HG03280 (cell line): ENCODE data around the gene MFAP2.

ENCODE experiments used
- ATAC-seq: cut with Tn5 transposase; IDR thresholded peaks from one replicate; pipeline ENCODE4 v1.9.1; 2021; ENCODE audit warnings: mild to moderate bottlenecking, moderate library complexity; ENCODE audit not compliant: unreplicated experiment

MFAP2 gene

DNA sequence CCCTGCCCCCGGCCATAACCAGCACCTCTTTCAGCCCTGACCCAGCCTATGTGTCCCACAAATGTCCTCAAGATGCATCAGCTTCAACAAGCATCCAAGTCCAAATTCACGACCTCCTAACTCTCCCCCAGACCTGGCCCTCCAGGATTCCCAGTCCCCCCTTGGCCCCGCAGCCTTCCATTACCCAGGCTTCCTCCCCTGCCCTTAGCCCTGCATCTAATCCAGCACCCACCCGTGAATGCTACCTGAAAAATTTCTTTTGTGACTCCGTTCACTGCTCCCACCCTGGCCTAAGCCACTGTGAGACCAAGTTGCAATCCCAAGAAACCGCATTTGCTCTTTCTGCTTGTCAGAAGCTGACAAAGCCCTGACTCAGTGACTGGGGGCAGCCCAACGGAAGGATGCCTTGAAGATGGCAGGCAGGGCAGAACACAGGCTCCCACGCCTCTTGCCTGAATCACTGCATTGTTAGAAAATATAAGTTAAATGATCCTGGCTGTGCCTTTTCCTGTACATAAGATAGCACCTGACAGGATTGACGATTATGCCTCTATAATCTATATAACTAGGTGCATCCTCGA is 939 bp upstream of the MFAP2 start:
- no peak for ATAC-seq

- ATAC-seq, result no peak
Observed at GRCh38 chr1:16979475-16980327, 719 bp downstream of the MFAP2 start.

- ATAC-seq, result no peak
Observed at GRCh38 chr1:16978567-16979474, 1.6 kb downstream of the MFAP2 start.

DNA sequence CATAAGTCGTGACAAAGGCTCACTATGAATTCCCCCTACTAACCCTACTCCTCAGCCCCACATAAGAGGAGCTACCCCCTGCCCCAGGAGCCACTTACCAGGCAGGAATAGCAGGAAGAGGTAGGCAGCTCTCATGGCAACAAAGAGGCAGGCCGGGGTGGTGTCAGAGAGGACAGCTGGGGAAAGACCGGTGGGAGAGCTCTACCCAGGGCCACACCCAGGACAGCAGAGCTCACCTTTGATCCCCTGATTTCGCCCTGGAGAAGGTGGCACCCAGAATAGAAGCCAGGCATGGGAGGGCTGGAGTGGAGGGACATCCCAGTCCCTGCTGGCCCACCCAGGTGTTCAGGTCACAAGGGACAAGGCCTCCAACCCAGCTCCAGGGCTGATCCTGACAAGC is 2.3 kb downstream of the MFAP2 start:
- ATAC-seq, result no peak

- no peak for ATAC-seq
Observed at GRCh38 chr1:16977377-16977776, 3.0 kb downstream of the MFAP2 start.

DNA sequence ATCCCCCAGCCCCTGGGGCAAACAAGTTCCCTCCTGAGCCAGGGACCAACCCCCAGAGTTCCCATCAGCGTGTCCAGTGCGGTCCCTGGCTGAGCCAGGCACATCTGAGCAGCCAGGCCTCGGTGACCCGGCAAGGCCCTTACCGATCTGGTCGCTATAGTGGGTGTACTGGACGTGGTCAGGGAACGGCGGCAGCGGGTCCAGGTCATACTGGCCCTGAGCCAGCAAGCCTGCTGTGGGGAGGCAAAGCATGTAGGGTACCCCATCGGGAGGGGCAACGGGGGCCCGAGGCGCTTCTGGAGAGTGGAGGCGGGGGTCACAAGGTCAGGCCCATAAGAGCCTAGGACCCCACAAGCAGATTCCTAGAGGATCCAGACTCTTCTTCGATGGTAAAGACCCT is 3.5 kb downstream of the MFAP2 start:
- no peak for ATAC-seq

DNA sequence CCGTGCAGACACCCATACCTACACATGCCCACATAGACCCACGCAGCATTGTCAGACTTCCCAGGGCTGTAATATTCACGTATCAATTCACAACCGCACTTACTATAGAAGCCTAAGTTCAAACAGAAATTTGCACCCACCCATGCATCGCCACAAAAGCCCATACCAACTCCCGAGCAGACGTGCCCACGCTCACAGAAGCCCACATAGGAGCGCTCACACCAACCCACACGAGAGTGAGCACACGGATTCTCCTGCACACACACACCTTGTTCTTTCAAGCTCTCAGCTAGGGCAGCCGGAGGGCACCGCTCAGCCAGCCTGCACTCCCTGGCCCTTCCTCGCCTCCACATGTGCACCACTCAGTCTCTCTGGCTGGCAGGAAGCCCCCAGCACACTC is 4.6 kb downstream of the MFAP2 start:
- no peak for ATAC-seq

- no peak for ATAC-seq
Observed at GRCh38 chr1:16975211-16975610, 5.2 kb downstream of the MFAP2 start.

GRCh38 chr1:16973215-16973614 is 7.2 kb downstream of the MFAP2 start:
- no peak for ATAC-seq

DNA sequence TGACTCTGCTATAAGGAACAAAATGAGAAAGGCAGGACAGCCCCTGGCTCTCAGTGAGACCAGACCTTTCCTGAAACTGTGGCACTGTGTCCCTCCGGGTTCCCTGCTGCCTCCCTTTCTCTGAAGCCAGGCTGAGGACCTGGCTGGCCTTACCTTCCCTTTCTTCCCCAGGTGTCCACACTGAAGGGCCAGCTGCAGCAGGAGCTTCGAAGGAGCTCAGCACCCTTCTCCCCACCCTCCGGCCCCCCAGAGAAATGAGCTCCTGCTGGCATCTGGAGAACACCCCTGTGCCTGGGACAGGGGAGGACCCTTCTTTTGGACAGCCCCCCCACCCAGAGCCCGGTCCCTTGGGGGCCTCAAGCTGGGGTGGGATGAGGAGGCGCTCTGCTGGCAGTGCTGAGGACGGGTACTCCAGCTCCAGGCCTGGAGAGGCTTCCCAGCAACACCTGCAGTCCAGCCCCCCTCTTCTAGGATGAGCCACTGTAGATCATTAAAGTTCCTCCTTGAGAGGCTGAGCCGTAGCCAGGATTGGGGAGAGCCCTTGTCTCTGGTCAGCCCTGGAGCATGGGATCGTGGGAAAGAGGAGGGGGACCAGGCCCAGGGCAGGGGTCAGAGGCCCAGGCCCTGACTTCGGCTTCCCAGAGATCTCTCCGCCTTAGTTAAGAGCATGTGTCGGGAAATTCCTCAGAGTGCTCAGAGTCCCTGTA is 8.1 kb downstream of the MFAP2 start:
- ATAC-seq, result no peak

GRCh38 chr1:16971341-16972188 is 8.9 kb downstream of the MFAP2 start:
- ATAC-seq, result no peak

DNA sequence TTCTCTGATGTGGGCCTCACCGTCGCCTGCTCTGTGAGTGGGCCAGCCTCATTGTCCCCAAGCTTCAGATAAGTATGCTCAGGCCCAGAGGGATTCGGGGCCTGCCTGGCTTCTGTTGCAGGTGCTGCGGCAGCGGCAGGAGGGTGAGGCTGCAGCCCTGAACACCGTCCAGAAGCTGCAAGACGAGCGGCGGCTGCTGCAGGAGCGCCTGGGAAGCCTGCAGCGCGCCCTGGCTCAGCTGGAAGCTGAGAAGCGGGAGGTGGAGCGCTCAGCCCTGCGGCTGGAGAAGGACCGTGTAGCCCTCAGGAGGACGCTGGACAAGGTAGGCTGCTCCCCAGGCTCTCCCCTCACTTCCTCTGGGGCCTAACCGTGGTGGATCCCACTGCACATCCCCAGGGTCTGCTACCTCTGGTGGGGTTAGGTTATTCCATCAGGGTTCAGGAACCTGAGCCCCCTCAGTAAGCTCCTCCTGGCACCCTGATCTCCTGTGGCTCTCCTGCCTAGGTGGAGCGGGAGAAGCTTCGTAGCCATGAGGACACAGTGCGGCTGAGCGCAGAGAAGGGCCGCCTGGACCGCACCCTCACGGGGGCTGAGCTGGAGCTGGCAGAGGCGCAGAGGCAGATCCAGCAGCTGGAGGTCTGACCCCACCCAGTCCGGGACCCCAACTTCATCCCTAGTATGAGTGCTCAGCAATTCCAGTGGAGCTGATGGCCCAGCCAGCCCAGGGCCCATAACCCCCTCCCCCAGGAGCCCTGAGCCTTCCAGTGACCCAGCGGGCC is 10.1 kb downstream of the MFAP2 start:
- no peak for ATAC-seq

DNA sequence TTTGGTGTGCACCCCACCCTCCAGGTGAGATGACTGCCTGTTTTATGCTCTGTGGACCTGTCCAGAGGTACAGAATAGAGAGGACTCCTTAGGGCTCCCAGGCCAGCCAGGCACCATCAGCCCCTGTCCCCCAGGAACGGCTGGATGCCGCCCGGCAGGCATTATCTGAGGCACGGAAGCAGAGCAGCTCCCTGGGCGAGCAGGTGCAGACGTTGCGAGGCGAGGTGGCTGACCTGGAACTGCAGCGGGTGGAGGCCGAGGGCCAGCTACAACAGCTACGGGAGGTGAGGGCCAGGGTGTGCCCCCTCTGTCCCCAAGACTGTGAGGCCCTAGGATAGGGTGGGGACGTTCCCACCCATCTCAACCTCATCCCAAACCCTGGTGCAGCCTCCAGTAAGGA is 10.8 kb downstream of the MFAP2 start:
- no peak for ATAC-seq

DNA sequence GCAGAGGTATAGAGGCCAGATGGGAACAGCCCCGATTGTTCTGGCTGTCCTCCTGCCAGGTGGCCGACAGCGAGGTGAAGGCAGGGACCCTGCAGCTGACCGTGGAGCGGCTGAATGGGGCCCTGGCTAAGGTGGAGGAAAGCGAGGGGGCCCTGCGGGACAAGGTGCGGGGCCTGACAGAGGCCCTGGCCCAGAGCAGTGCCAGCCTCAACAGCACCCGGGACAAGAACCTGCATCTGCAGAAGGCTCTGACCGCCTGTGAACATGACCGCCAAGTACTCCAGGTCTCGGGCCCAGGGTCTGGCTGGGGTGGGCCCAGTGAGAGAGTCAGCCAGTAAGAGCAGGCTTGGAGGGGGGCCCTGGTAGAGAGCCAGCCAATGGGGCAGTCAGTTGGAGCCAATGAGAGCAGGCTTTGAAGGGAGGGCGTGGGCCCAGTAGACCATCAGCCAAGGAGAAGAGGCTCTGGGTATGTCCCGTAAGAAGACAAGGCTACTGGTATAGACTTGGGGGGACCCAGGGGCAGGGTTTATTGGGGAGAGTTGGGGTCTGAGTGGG is 11.3 kb downstream of the MFAP2 start:
- no peak for ATAC-seq

GRCh38 chr1:16968372-16968771 is 12.0 kb downstream of the MFAP2 start:
- ATAC-seq, result no peak

- ATAC-seq, result no peak
Observed at GRCh38 chr1:16967962-16968361, 12.5 kb downstream of the MFAP2 start.

DNA sequence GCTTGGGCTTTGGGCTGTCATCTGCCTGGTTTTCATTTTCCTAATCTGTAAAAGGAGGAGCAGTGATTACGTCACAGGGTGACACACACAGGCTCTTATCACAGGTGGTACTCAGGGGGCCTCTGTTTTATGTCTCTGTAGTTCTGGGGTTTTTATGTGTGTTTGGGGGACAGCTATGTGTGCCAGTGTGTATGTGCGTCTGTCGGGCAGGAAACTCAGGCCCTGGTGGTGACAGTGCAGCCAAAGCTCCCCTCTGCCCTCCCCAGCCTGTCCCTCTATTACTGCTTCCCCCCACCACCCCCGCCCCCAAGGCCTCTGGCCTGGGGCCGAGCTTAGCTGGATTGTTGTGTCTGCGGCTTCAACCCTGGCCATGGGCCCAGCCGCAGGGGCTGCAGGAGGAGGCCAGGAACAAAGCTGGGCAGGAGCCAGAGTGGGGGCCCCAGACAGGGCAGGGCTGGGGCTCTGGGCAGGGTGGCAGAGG is 13.3 kb downstream of the MFAP2 start:
- ATAC-seq, result no peak

- no peak for ATAC-seq
Observed at GRCh38 chr1:16966282-16966681, 14.1 kb downstream of the MFAP2 start.
